PC-3 (cell line): ENCODE measurements around the gene RABGEF1. TPM values are rescaled to one million over a fixed set of nuclear protein-coding genes. Genes with fewer than 3 reads are reported as not detected.
"Not testable (repeated sequence)": the region's sequence is repeated elsewhere in the genome, so short reads cannot be mapped to it uniquely, and the experiment has no call there.

Experiments
- ATAC-seq: fragments of 200-7000 bp; cut with Tn5 transposase; 2 replicates; pipeline ENCODE4 v1.9.1; 2020; ENCODE audit warnings: mild to moderate bottlenecking, moderate library complexity
- BruUV-seq: library from RNA; stranded (reverse); fragments of 400-500 nt; replicated peaks from 2 replicates; lab custom pipeline; 2021; lab: Mats Ljungman, UMichigan
- CTCF ChIA-PET: fragments of 300-600 bp; sonication (Branson Sonifier 250); formaldehyde crosslinking; loops from one replicate; lab custom pipeline; 2022; ENCODE audit warnings: antibody characterized with exemption; lab: Charles Lee
- POLR2A ChIA-PET: fragments of 300-600 bp; sonication (Branson Sonifier 250); formaldehyde crosslinking; loops from one replicate; lab custom pipeline; 2022; ENCODE audit warnings: antibody characterized with exemption; ENCODE audit not compliant: unreplicated experiment; lab: Charles Lee
- DNase-seq: peaks from one replicate; pipeline ENCODE4 v3.0.0-alpha.2; 2015
- H2AFZ ChIP-seq: fragments of 300-600 bp; sonication (generic); 2 replicates; pipeline ENCODE4 v1.6.0; 2016; ENCODE audit warnings: antibody characterized with exemption, low read length
- H3F3A ChIP-seq: fragments of 300-600 bp; sonication (generic); one replicate; pipeline ENCODE4 v1.6.0; 2017; ENCODE audit warnings: antibody characterized with exemption, low read length, control low read depth, mild to moderate bottlenecking; ENCODE audit not compliant: unreplicated experiment
- H3K27ac ChIP-seq: fragments of 300-600 bp; sonication (generic); 2 replicates; pipeline ENCODE4 v1.5.1; 2016; ENCODE audit warnings: mild to moderate bottlenecking, low read length
- H3K27me3 ChIP-seq: fragments of 300-600 bp; sonication (generic); 2 replicates; pipeline ENCODE4 v1.6.1; 2016; ENCODE audit warnings: low read length, mixed read lengths
- H3K36me3 ChIP-seq: fragments of 300-600 bp; sonication (generic); 2 replicates; pipeline ENCODE4 v1.6.1; 2016; ENCODE audit warnings: low read depth, mixed run types, low read length, mixed read lengths
- H3K4me1 ChIP-seq: fragments of 300-600 bp; sonication (generic); 2 replicates; pipeline ENCODE4 v1.5.1; 2016; ENCODE audit warnings: low read length; ENCODE audit not compliant: insufficient read depth
- H3K4me2 ChIP-seq: fragments of 300-600 bp; sonication (generic); 2 replicates; pipeline ENCODE4 v1.6.0; 2016; ENCODE audit warnings: low read length
- H3K4me3 ChIP-seq: fragments of 300-600 bp; sonication (generic); 2 replicates; pipeline ENCODE4 v1.5.1; 2016; ENCODE audit warnings: mild to moderate bottlenecking, low read length, mixed read lengths
- H3K79me2 ChIP-seq: fragments of 300-600 bp; sonication (generic); 2 replicates; pipeline ENCODE4 v1.6.1; 2017; ENCODE audit warnings: low read length, mixed read lengths
- H3K9ac ChIP-seq: fragments of 300-600 bp; sonication (generic); 2 replicates; pipeline ENCODE4 v1.6.0; 2016; ENCODE audit warnings: mild to moderate bottlenecking, low read length
- H3K9me2 ChIP-seq: fragments of 300-600 bp; sonication (generic); replicated peaks from 2 replicates; pipeline ENCODE4 v1.6.1; 2016; ENCODE audit warnings: mixed run types, low read length, mixed read lengths
- H3K9me3 ChIP-seq: fragments of 300-600 bp; sonication (generic); 2 replicates; pipeline ENCODE4 v1.6.1; 2016; ENCODE audit warnings: low read length, mixed read lengths
- H4K20me1 ChIP-seq: fragments of 300-600 bp; sonication (generic); 2 replicates; pipeline ENCODE4 v1.6.1; 2016; ENCODE audit warnings: low read length, mixed read lengths
- EZH2 ChIP-seq: fragments of 300-600 bp; sonication (generic); IDR thresholded peaks from one replicate; pipeline ENCODE4 v1.6.1; 2017; ENCODE audit warnings: antibody characterized with exemption, mild to moderate bottlenecking, low read length; ENCODE audit not compliant: unreplicated experiment
- EZH2phosphoT487 ChIP-seq: fragments of 300-600 bp; sonication (generic); IDR thresholded peaks from 2 replicates; pipeline ENCODE4 v1.6.1; 2018; ENCODE audit warnings: mild to moderate bottlenecking, antibody characterized with exemption, low read length, borderline replicate concordance
- intact Hi-C: fragments of 100-400 bp; cut with micrococcal nuclease; formaldehyde crosslinking; loops from 2 replicates; pipeline ENCODE4 v1.9.0; 2023
- total RNA-seq: library from RNA; depleted of rRNA; stranded (reverse); fragments of >200 nt; gene quantifications from 2 replicates; pipeline ENCODE4 v1.2.3, GENCODE V29; 2014
- TF ChIP-seq, protein P1 (sequence below): fragments of 300-600 bp; sonication (generic); conservative IDR thresholded peaks from 2 replicates; pipeline ENCODE4 v1.5.1; 2017; ENCODE audit warnings: antibody characterized with exemption, low read depth, mild to moderate bottlenecking, low read length

RABGEF1 gene
- total RNA-seq, 1 experiment from 2014 or later, result 19.8 TPM

DNA sequence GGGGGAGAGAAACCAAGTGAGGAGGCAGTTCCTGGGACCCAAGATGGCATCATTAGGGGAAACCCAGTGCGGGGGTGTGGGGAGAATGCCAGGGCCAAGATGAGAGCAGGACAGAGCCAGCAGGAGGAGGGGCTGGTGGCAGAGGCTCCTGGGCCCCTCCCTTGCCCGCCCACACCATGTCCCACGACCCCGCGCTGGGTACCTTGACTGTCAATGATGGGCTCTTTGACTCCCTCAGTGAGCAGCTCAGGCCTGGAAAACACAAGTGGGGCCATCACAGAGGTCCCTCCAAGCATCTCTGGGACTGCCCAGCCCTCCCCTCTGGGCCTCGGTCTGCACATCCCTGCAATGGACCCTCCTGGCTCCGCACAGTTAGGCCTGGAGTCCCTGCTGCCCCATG, 75.4 kb downstream of the RABGEF1 start:
- no peaks in the 10 kb centered on the region for H3K9me3 ChIP-seq
- no peak overlapping the region for H3K4me2 ChIP-seq
- intact Hi-C loops, result no loop called here
- CTCF ChIA-PET, result no interaction called here
- no peaks in the 10 kb centered on the region for H3K27me3 ChIP-seq
- peaks cover 10% of the 10 kb centered on the region; the same call in 1 of the 2 replicates for H3K36me3 ChIP-seq
- H3K9me2 ChIP-seq, result no peaks in the 10 kb centered on the region
- H2AFZ ChIP-seq, result no peak overlapping the region
- no peaks in the 10 kb centered on the region for H3K4me1 ChIP-seq
- no peak for DNase-seq
- H3F3A ChIP-seq, result no peaks in the 10 kb centered on the region
- no TSS peak for BruUV-seq
- H3K9ac ChIP-seq, result no peak overlapping the region
- POLR2A ChIA-PET, result no interaction called here
- TF ChIP-seq, protein P1, sequence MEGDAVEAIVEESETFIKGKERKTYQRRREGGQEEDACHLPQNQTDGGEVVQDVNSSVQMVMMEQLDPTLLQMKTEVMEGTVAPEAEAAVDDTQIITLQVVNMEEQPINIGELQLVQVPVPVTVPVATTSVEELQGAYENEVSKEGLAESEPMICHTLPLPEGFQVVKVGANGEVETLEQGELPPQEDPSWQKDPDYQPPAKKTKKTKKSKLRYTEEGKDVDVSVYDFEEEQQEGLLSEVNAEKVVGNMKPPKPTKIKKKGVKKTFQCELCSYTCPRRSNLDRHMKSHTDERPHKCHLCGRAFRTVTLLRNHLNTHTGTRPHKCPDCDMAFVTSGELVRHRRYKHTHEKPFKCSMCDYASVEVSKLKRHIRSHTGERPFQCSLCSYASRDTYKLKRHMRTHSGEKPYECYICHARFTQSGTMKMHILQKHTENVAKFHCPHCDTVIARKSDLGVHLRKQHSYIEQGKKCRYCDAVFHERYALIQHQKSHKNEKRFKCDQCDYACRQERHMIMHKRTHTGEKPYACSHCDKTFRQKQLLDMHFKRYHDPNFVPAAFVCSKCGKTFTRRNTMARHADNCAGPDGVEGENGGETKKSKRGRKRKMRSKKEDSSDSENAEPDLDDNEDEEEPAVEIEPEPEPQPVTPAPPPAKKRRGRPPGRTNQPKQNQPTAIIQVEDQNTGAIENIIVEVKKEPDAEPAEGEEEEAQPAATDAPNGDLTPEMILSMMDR, result no peak
- TF ChIP-seq EZH2, result no peak
- TF ChIP-seq EZH2phosphoT487, result no peak
- H3K27ac ChIP-seq, result no peak overlapping the region
- no peak overlapping the region for H3K4me3 ChIP-seq
- ATAC-seq, result no peak
- no peaks in the 10 kb centered on the region for H3K79me2 ChIP-seq
- no peaks in the 10 kb centered on the region for H4K20me1 ChIP-seq

DNA sequence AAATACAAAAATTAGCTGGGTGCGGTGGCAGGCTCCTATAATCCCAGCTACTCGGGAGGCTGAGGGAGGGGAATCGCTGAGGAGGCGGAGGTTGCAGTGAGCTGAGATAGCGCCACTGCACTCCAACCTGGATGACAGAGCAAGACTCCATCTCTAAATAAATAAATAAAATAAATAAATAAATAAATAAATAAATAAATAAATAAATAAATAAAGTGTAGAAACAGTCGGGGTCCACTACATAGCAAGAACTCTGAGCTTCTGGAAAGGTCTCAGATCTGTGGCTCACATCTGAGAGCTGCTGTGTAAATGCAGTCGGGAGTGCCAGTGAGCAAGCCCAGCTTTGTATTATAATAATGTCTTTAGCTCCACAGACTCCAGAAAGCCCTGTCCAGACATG, 76.1 kb downstream of the RABGEF1 start:
- intact Hi-C loops, H3K27ac ChIP-seq, H2AFZ ChIP-seq, H3K9ac ChIP-seq, H3K9me2 ChIP-seq, H4K20me1 ChIP-seq, H3K9me3 ChIP-seq, H3K4me3 ChIP-seq, BruUV-seq, H3K79me2 ChIP-seq, DNase-seq, H3K36me3 ChIP-seq, H3F3A ChIP-seq, CTCF ChIA-PET, H3K27me3 ChIP-seq, H3K4me2 ChIP-seq, H3K4me1 ChIP-seq: not testable (repeated sequence)
- POLR2A ChIA-PET, result interaction anchor here (0.7 kb wide), 1 partner anchor 308 kb away, joined by 3 read pairs; no protein-coding TSS in a partner anchor
- peak; percentile 27; the same call in 1 of the 2 replicates for ATAC-seq

- H3K4me2 ChIP-seq, BruUV-seq, ATAC-seq, intact Hi-C loops, H3F3A ChIP-seq, H3K9me3 ChIP-seq, H3K4me3 ChIP-seq, H2AFZ ChIP-seq, H3K27ac ChIP-seq, DNase-seq, H3K9me2 ChIP-seq, H4K20me1 ChIP-seq, H3K9ac ChIP-seq, H3K36me3 ChIP-seq, H3K79me2 ChIP-seq, CTCF ChIA-PET, H3K4me1 ChIP-seq, H3K27me3 ChIP-seq: not testable (repeated sequence)
- POLR2A ChIA-PET, result interaction anchor here (0.7 kb wide), 1 partner anchor 308 kb away, joined by 3 read pairs; no protein-coding TSS in a partner anchor
Observed at GRCh38 chr7:66817208-66817795, 76.8 kb downstream of the RABGEF1 start.

- H3K79me2 ChIP-seq, CTCF ChIA-PET, H3K9me2 ChIP-seq, DNase-seq, H4K20me1 ChIP-seq, H3K9me3 ChIP-seq, POLR2A ChIA-PET, H3K4me3 ChIP-seq, BruUV-seq, H3K4me2 ChIP-seq, H3F3A ChIP-seq, H3K27ac ChIP-seq, H3K36me3 ChIP-seq, H2AFZ ChIP-seq, H3K4me1 ChIP-seq, H3K9ac ChIP-seq, H3K27me3 ChIP-seq, intact Hi-C loops: not testable (repeated sequence)
- ATAC-seq, result peak; percentile 11; the same call in 1 of the 2 replicates
Observed at GRCh38 chr7:66817956-66818355, 77.4 kb downstream of the RABGEF1 start.
